OCI-LY3 (cell line): ENCODE results near the gene HSPG2.
"Not testable (repeated sequence)": the region's sequence is repeated elsewhere in the genome, so short reads cannot be mapped to it uniquely, and the experiment has no call there.

Experiments
- H2AFZ ChIP-seq: fragments of 200-600, 300-600 bp; shearing (Covaris generic); 2 replicates; pipeline ENCODE4 v1.6.0; 2014; ENCODE audit warnings: antibody characterized with exemption, low read depth, low read length
- H3K27ac ChIP-seq: fragments of 200-600, 300-600 bp; sonication (generic); 2 replicates; pipeline ENCODE4 v1.5.1; 2014; ENCODE audit warnings: mild to moderate bottlenecking, low read length, moderate library complexity, mixed read lengths
- H3K27me3 ChIP-seq: fragments of 200-600, 300-600 bp; sonication (generic); 2 replicates; pipeline ENCODE4 v1.6.1; 2014; ENCODE audit warnings: low read depth, low read length, mixed read lengths
- H3K36me3 ChIP-seq: fragments of 200-600, 300-600 bp; sonication (generic); replicated peaks from 2 replicates; pipeline ENCODE3; 2014; ENCODE audit warnings: low read depth, low read length, mixed read lengths
- H3K4me1 ChIP-seq: fragments of 300-600, 200-600 bp; sonication (generic); 2 replicates; pipeline ENCODE4 v1.6.1; 2014; ENCODE audit warnings: low read length, mixed read lengths
- H3K4me2 ChIP-seq: fragments of 200-600, 300-600 bp; sonication (generic); 2 replicates; pipeline ENCODE4 v1.6.1; 2014; ENCODE audit warnings: low read length, mixed read lengths
- H3K4me3 ChIP-seq: fragments of 300-600, 200-600 bp; sonication (generic); 2 replicates; pipeline ENCODE4 v1.5.1; 2014; ENCODE audit warnings: antibody characterized with exemption, mild to moderate bottlenecking, low read length, moderate library complexity
- H3K79me2 ChIP-seq: fragments of 300-600, 200-600 bp; shearing (Covaris generic); 2 replicates; pipeline ENCODE4 v1.6.1; 2014; ENCODE audit warnings: mild to moderate bottlenecking, low read length, mixed read lengths
- H3K9ac ChIP-seq: fragments of 300-600, 200-600 bp; shearing (Covaris generic); 2 replicates; pipeline ENCODE4 v1.6.0; 2014; ENCODE audit warnings: mild to moderate bottlenecking, low read length, moderate library complexity
- H3K9me3 ChIP-seq: fragments of 200-600, 300-600 bp; shearing (Covaris generic); 2 replicates; pipeline ENCODE4 v1.6.1; 2014; ENCODE audit warnings: low read length, mixed read lengths; ENCODE audit not compliant: insufficient read depth
- H4K20me1 ChIP-seq: fragments of 200-600, 300-600 bp; sonication (generic); 2 replicates; pipeline ENCODE4 v1.6.1; 2016; ENCODE audit warnings: low read length, mixed read lengths; ENCODE audit not compliant: insufficient read depth
- EZH2phosphoT487 ChIP-seq: fragments of 200-600 bp; shearing (Covaris generic); IDR thresholded peaks from 2 replicates; pipeline ENCODE4 v1.6.1; 2018; ENCODE audit warnings: antibody characterized with exemption, mixed run types, low read depth
- TF ChIP-seq, protein P1 (sequence below): fragments of 200-600, 300-600 bp; sonication (generic); IDR thresholded peaks from 2 replicates; pipeline ENCODE4 v1.5.1; 2014; ENCODE audit warnings: antibody characterized with exemption, low read length, low read depth

HSPG2 gene

DNA sequence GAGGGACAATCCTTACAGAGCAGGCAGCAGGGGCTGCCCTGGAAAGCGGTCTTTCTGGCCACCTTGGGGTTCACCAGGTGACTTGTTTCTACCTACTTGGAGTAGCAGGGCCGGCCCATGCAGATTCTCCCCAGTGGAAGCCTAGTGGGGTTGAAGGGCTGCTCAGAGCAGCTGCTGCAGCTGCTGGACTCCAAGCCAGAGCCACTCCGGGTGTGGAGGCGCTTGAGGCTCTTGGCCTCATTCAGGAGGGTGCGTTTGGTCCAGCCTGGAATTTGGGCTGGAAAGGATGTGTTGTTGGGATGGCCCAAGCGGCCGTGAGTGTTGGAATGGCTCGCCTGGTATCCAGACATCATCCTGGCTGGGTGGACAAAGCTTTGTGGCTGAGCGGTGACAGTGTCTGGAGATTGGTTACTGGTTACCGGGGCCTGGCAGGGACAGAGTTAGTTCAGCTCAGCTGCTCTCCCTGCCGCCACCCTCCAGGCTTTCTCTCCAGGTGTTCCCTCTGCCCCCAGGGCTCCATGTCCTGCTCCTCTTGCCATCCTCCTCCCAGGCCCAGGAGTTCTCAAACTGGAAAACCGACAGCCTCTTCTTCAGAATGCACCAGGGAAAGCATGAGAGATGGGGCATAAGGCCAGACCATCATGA is 14.2 kb upstream of the HSPG2 start:
- Histone ChIP-seq H2AFZ (no peak overlapping the region), H3K27me3 (no peaks in the 10 kb centered on the region), H4K20me1 (no peaks in the 10 kb centered on the region), H3K9me3 (no peaks in the 10 kb centered on the region), H3K4me1 (no peaks in the 10 kb centered on the region), H3K36me3 (no peaks in the 10 kb centered on the region), H3K79me2 (no peaks in the 10 kb centered on the region), H3K27ac (no peak overlapping the region), H3K4me3 (no peak overlapping the region), H3K4me2 (no peak overlapping the region), H3K9ac (no peak overlapping the region)
- TF ChIP-seq, protein P1, sequence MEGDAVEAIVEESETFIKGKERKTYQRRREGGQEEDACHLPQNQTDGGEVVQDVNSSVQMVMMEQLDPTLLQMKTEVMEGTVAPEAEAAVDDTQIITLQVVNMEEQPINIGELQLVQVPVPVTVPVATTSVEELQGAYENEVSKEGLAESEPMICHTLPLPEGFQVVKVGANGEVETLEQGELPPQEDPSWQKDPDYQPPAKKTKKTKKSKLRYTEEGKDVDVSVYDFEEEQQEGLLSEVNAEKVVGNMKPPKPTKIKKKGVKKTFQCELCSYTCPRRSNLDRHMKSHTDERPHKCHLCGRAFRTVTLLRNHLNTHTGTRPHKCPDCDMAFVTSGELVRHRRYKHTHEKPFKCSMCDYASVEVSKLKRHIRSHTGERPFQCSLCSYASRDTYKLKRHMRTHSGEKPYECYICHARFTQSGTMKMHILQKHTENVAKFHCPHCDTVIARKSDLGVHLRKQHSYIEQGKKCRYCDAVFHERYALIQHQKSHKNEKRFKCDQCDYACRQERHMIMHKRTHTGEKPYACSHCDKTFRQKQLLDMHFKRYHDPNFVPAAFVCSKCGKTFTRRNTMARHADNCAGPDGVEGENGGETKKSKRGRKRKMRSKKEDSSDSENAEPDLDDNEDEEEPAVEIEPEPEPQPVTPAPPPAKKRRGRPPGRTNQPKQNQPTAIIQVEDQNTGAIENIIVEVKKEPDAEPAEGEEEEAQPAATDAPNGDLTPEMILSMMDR, result no peak
- TF ChIP-seq EZH2phosphoT487, result no peak

DNA sequence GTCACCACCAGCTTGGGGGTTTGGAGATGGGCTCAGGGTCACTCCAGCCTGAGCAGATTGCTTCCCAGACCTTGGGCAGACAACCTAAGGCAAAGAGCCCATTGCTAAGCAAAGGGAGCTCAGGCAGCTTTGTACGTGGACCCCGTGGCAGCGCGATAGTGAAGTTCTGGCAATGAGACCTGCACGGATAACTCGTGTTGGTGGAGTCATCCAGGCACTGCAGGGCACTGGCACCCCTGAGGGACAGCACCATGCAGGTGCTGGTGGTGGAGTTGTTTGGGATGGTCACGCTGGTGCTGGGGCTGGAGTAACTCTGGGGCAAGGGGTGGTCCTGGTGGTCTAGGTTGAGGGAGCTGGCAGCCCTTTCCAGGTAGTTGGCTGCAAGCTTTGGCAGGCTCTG is 13.6 kb upstream of the HSPG2 start:
- no peak overlapping the region for H2AFZ ChIP-seq
- no peaks in the 10 kb centered on the region for H3K27me3 ChIP-seq
- H3K4me1 ChIP-seq, result no peaks in the 10 kb centered on the region
- H3K9ac ChIP-seq, result no peak overlapping the region
- H3K79me2 ChIP-seq, result no peaks in the 10 kb centered on the region
- no peak overlapping the region for H3K27ac ChIP-seq
- no peaks in the 10 kb centered on the region for H3K36me3 ChIP-seq
- no peaks in the 10 kb centered on the region for H4K20me1 ChIP-seq
- H3K9me3 ChIP-seq, result no peaks in the 10 kb centered on the region
- TF ChIP-seq EZH2phosphoT487, result no peak
- TF ChIP-seq, protein P1, result no peak
- H3K4me2 ChIP-seq, result no peak overlapping the region
- no peak overlapping the region for H3K4me3 ChIP-seq

DNA sequence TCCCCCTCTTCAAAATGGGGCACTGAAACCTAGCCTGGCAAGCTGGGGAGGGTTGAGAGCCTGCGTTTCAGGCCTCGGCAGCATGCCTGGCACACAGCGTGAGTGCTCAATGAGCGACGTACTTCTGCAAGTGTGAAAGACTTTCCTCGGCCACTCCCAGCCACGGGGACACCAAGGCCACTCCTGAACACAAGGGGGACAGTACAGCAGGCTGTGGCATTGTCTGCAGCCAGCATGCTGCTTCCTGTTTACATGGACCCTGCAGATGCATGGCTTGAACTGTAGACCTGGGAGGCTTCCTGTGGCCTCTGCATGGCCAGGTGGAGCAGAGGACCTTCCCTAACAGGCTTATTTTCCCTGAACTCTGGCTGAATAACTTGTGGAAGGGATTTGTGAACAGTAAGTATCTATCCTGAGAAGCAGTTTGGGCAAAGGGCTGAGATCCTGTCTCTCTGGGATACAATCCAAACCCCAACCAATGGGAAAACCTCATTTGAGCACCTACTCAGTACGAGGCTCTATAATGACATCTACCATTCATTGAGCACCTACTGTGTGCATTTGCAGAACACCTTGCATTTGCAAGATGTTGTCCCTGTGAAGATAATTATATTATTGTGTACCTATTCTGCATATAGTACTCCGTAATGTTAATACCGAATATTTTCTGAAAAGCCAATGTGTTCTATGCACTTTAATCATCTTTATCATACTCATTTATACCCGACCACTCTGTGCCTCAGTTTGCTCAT is 9.9 kb upstream of the HSPG2 start:
- no peaks in the 10 kb centered on the region for H3K36me3 ChIP-seq
- no peak overlapping the region for H3K4me2 ChIP-seq
- no peaks in the 10 kb centered on the region for H4K20me1 ChIP-seq
- H3K9ac ChIP-seq, result no peak overlapping the region
- no peak overlapping the region for H2AFZ ChIP-seq
- no peaks in the 10 kb centered on the region for H3K4me1 ChIP-seq
- no peak overlapping the region for H3K27ac ChIP-seq
- TF ChIP-seq, protein P1, result no peak
- no peak for TF ChIP-seq EZH2phosphoT487
- H3K4me3 ChIP-seq, result no peak overlapping the region
- H3K79me2 ChIP-seq, result no peaks in the 10 kb centered on the region
- H3K9me3 ChIP-seq, result no peaks in the 10 kb centered on the region
- no peaks in the 10 kb centered on the region for H3K27me3 ChIP-seq

DNA sequence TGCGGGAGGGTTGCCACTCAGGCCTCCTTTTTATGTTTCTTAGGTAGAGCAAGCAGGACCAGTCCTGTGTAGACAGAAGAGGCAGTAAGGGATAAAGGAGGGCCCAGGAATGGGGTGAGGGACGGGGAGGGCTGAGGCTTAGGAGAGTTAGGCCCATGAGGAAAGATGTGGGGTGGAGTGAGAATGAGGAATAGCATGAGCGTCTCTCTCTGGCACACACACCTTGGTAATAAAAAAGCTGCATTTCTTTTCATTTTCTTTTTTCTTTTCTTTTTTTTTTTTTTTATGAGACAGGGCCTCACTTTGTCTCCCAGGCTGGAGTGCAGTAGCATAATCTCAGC is 7.6 kb upstream of the HSPG2 start:
- Histone ChIP-seq H2AFZ (no peak overlapping the region), H3K4me2 (no peak overlapping the region), H3K79me2 (no peaks in the 10 kb centered on the region), H3K36me3 (no peaks in the 10 kb centered on the region), H3K9ac (no peak overlapping the region), H3K27me3 (no peaks in the 10 kb centered on the region), H3K4me1 (no peaks in the 10 kb centered on the region), H4K20me1 (no peaks in the 10 kb centered on the region), H3K4me3 (no peak overlapping the region), H3K9me3 (no peaks in the 10 kb centered on the region), H3K27ac (no peak overlapping the region)
- TF ChIP-seq, protein P1, result no peak
- no peak for TF ChIP-seq EZH2phosphoT487

DNA sequence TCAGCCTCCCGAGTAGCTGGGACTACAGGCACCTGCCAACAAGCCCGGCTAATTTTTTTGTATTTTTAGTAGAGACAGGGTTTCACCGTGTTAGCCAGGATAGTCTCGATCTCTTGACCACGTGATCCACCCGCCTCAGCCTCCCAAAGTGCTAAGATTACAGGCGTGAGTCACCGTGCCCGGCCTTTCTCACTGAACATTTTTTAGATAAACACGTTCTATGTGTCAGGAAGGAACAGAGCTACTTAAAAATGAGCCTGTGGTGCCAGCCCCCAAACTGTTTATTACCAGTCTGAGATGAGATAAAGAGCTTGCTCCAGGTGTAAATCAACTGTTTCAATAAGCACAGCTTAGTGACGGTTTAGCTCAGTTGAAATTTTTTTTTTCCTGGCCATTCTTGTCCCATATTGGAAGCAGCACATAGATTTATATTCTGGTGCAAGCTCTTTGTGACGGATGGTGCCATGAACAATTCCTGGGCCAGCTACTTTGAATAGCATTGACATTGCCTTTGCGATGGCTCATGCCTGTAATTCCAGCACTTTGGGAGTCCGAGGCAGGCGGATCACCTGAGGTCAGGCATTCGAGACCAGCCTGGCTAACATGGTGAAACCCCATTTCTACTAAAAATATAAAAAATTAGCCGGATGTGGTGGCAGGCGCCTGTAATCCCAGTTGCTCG is 6.0 kb upstream of the HSPG2 start:
- H3K9me3 ChIP-seq, H3K79me2 ChIP-seq, H2AFZ ChIP-seq, H4K20me1 ChIP-seq, H3K27ac ChIP-seq, H3K36me3 ChIP-seq, H3K4me1 ChIP-seq, H3K9ac ChIP-seq, H3K4me2 ChIP-seq, H3K4me3 ChIP-seq, H3K27me3 ChIP-seq: not testable (repeated sequence)
